ENCODE data around the gene CRIP3.
"Not testable (repeated sequence)": the region's sequence is repeated elsewhere in the genome, so short reads cannot be mapped to it uniquely, and the experiment has no call there.

CRIP3 gene

GRCh38 chr6:43347444-43347843 lies 38.8 kb upstream of the CRIP3 start:
- Histone ChIP-seq H3K9me2 (replicated peaks; ENCODE audit: low read depth, low read length) (no peaks in the 10 kb centered on the region), H3K4me2 (ENCODE audit: low read depth, low read length, poor library complexity, severe bottlenecking) (no peak overlapping the region), H3K27me3 (ENCODE audit: insufficient read depth, low read length, poor library complexity, severe bottlenecking) (no peaks in the 10 kb centered on the region), H4K20me1 (ENCODE audit: insufficient read depth, low read length, poor library complexity, severe bottlenecking) (no peaks in the 10 kb centered on the region), H3K4me1 (ENCODE audit: insufficient read depth, low read length, poor library complexity, severe bottlenecking) (no peaks in the 10 kb centered on the region), H3K4me3 (ENCODE audit: low read length, poor library complexity, severe bottlenecking) (no peak overlapping the region), H3K9ac (ENCODE audit: low read depth, low read length, poor library complexity, severe bottlenecking) (no peak overlapping the region), H3F3A (ENCODE audit: low read depth) (no peaks in the 10 kb centered on the region), H3K79me2 (ENCODE audit: insufficient read depth, low read length) (no peaks in the 10 kb centered on the region), H3K9me3 (ENCODE audit: insufficient read depth, low read depth, low read length) (no peaks in the 10 kb centered on the region), H3K36me3 (ENCODE audit: insufficient read depth, low read length) (peaks cover 43% of the 10 kb centered on the region; the same call in 1 of the 2 replicates), H2AFZ (ENCODE audit: low read length) (no peak overlapping the region)
- TF ChIP-seq, protein P1, sequence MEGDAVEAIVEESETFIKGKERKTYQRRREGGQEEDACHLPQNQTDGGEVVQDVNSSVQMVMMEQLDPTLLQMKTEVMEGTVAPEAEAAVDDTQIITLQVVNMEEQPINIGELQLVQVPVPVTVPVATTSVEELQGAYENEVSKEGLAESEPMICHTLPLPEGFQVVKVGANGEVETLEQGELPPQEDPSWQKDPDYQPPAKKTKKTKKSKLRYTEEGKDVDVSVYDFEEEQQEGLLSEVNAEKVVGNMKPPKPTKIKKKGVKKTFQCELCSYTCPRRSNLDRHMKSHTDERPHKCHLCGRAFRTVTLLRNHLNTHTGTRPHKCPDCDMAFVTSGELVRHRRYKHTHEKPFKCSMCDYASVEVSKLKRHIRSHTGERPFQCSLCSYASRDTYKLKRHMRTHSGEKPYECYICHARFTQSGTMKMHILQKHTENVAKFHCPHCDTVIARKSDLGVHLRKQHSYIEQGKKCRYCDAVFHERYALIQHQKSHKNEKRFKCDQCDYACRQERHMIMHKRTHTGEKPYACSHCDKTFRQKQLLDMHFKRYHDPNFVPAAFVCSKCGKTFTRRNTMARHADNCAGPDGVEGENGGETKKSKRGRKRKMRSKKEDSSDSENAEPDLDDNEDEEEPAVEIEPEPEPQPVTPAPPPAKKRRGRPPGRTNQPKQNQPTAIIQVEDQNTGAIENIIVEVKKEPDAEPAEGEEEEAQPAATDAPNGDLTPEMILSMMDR (conservative IDR thresholded peaks at IDR 0.05; ENCODE audit: low read length) = no peak
- no peak for TF ChIP-seq EZH2phosphoT487 (IDR thresholded peaks at IDR 0.05; ENCODE audit: borderline replicate concordance)

- H3F3A ChIP-seq (ENCODE audit: low read depth) = no peaks in the 10 kb centered on the region
- TF ChIP-seq, protein P1 (conservative IDR thresholded peaks at IDR 0.05; ENCODE audit: low read length) = no peak
- no peaks in the 10 kb centered on the region for H3K79me2 ChIP-seq (ENCODE audit: insufficient read depth, low read length)
- no peaks in the 10 kb centered on the region for H3K9me2 ChIP-seq (replicated peaks; ENCODE audit: low read depth, low read length)
- no peak overlapping the region for H2AFZ ChIP-seq (ENCODE audit: low read length)
- no peaks in the 10 kb centered on the region for H3K4me1 ChIP-seq (ENCODE audit: insufficient read depth, low read length, poor library complexity, severe bottlenecking)
- H4K20me1 ChIP-seq (ENCODE audit: insufficient read depth, low read length, poor library complexity, severe bottlenecking) = no peaks in the 10 kb centered on the region
- no peaks in the 10 kb centered on the region for H3K9me3 ChIP-seq (ENCODE audit: insufficient read depth, low read depth, low read length)
- no peak overlapping the region for H3K4me3 ChIP-seq (ENCODE audit: low read length, poor library complexity, severe bottlenecking)
- peaks cover 48% of the 10 kb centered on the region; the same call in 1 of the 2 replicates for H3K36me3 ChIP-seq (ENCODE audit: insufficient read depth, low read length)
- H3K4me2 ChIP-seq (ENCODE audit: low read depth, low read length, poor library complexity, severe bottlenecking) = no peak overlapping the region
- no peaks in the 10 kb centered on the region for H3K27me3 ChIP-seq (ENCODE audit: insufficient read depth, low read length, poor library complexity, severe bottlenecking)
- H3K9ac ChIP-seq (ENCODE audit: low read depth, low read length, poor library complexity, severe bottlenecking) = no peak overlapping the region
These were observed 38.4 kb upstream of the CRIP3 start for GRCh38 chr6:43347021-43347420.

DNA sequence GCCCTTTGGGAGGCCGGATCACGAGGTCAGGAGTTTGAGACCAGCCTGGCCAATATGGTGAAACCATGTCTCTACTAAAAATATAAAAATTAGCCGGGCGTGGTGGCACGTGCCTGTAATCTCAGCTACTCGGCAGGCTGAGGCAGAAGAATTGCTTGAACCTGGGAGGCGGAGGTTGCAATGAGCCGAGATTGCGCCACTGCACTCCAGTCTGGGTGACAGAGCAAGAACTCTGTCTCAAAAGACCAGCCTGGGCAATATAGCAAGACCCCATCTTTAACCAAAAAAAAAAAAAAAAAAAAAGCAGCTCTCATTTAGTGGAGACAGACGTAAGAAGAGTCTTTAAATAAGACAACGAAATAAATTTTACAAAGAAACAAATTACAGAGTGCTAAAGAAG lies 37.6 kb upstream of the CRIP3 start:
- H3K36me3 ChIP-seq (ENCODE audit: insufficient read depth, low read length) = peaks cover 55% of the 10 kb centered on the region; the same call in 1 of the 2 replicates

DNA sequence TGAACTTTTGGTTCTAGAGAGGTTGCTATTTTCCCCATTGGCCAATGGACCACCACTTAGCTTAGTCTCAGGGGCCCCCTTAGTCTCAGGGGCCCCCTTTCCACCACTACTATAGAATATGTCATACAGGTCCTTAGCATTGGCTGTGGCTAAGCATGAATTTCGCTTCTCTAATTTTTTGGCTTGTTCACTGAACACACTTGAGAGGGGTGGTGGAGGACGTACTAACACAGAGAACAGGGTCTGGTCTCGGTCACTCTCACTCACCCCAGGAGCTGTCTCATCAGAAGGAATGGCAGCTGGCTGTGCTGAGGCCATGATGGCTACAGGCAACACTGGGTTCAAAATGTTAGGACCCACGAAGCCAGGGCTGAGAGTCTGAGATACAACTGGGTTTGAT lies 30.5 kb upstream of the CRIP3 start:
- Histone ChIP-seq H3K79me2 (ENCODE audit: insufficient read depth, low read length) (no peaks in the 10 kb centered on the region), H3K4me3 (ENCODE audit: low read length, poor library complexity, severe bottlenecking) (no peak overlapping the region), H3K36me3 (ENCODE audit: insufficient read depth, low read length) (peaks cover 66% of the 10 kb centered on the region; the same call in 1 of the 2 replicates), H3K9ac (ENCODE audit: low read depth, low read length, poor library complexity, severe bottlenecking) (no peak overlapping the region), H3K4me1 (ENCODE audit: insufficient read depth, low read length, poor library complexity, severe bottlenecking) (no peaks in the 10 kb centered on the region), H2AFZ (ENCODE audit: low read length) (no peak overlapping the region), H4K20me1 (ENCODE audit: insufficient read depth, low read length, poor library complexity, severe bottlenecking) (no peaks in the 10 kb centered on the region), H3K27me3 (ENCODE audit: insufficient read depth, low read length, poor library complexity, severe bottlenecking) (no peaks in the 10 kb centered on the region), H3K4me2 (ENCODE audit: low read depth, low read length, poor library complexity, severe bottlenecking) (no peak overlapping the region), H3K9me3 (ENCODE audit: insufficient read depth, low read depth, low read length) (no peaks in the 10 kb centered on the region), H3F3A (ENCODE audit: low read depth) (no peaks in the 10 kb centered on the region), H3K9me2 (replicated peaks; ENCODE audit: low read depth, low read length) (no peaks in the 10 kb centered on the region)
- TF ChIP-seq EZH2phosphoT487 (IDR thresholded peaks at IDR 0.05; ENCODE audit: borderline replicate concordance) = no peak
- TF ChIP-seq, protein P1 (conservative IDR thresholded peaks at IDR 0.05; ENCODE audit: low read length) = no peak

More for the DNA sequence above, 37.6 kb upstream of the CRIP3 start:
- H3K79me2 ChIP-seq (ENCODE audit: insufficient read depth, low read length); H3K9ac ChIP-seq (ENCODE audit: low read depth, low read length, poor library complexity, severe bottlenecking); H3F3A ChIP-seq (ENCODE audit: low read depth); H3K4me1 ChIP-seq (ENCODE audit: insufficient read depth, low read length, poor library complexity, severe bottlenecking); H3K27me3 ChIP-seq (ENCODE audit: insufficient read depth, low read length, poor library complexity, severe bottlenecking); H3K9me2 ChIP-seq (replicated peaks; ENCODE audit: low read depth, low read length); H3K4me3 ChIP-seq (ENCODE audit: low read length, poor library complexity, severe bottlenecking); H3K4me2 ChIP-seq (ENCODE audit: low read depth, low read length, poor library complexity, severe bottlenecking); H3K9me3 ChIP-seq (ENCODE audit: insufficient read depth, low read depth, low read length); H4K20me1 ChIP-seq (ENCODE audit: insufficient read depth, low read length, poor library complexity, severe bottlenecking); H2AFZ ChIP-seq (ENCODE audit: low read length): not testable (repeated sequence)
